Endometrial microvascular endothelial cells (primary cell): Measurements from ENCODE around the gene BPHL. TPM values are rescaled to one million over a fixed set of nuclear protein-coding genes. Genes with fewer than 3 reads are reported as not detected.
"Not testable (repeated sequence)": the region's sequence is repeated elsewhere in the genome, so short reads cannot be mapped to it uniquely, and the experiment has no call there.

Source experiments
- in situ Hi-C: cut with HindIII; loops from 2 replicates; pipeline ENCODE4 v1.10.0; 2017; ENCODE audit warnings: low sequenced_read_pairs, low pct_unique_long_range_greater_than_20kb; ENCODE audit errors: inconsistent ontology term
- total RNA-seq: library from RNA; depleted of rRNA; stranded (reverse); fragments of >200 nt; gene quantifications from one replicate; pipeline ENCODE4 v1.2.3, GENCODE V29; 2015; ENCODE audit errors: inconsistent ontology term

BPHL gene
- total RNA-seq, 1 donor from 2014 or later = 20.0 TPM

DNA sequence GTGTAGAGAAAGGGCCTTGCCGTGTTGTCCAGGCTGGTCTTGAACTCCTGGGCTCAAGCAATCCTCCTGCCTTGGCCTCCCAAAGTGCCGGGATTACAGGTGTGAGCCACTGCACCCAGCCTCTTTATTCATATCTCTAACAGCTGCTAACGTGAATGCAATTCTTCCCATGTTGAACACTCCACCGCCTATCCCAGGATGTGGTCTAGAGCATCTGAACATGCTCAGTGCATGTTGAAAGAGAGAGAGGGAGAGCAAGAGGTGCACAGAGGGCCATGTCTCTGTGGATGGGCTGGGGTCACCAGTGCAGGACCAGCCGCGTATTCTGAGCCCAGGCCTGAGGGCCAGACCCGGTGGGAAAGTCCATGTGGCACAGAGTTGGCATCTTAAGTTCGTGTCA, 26.1 kb downstream of the BPHL start:
- in situ Hi-C loops = no loop called here

DNA sequence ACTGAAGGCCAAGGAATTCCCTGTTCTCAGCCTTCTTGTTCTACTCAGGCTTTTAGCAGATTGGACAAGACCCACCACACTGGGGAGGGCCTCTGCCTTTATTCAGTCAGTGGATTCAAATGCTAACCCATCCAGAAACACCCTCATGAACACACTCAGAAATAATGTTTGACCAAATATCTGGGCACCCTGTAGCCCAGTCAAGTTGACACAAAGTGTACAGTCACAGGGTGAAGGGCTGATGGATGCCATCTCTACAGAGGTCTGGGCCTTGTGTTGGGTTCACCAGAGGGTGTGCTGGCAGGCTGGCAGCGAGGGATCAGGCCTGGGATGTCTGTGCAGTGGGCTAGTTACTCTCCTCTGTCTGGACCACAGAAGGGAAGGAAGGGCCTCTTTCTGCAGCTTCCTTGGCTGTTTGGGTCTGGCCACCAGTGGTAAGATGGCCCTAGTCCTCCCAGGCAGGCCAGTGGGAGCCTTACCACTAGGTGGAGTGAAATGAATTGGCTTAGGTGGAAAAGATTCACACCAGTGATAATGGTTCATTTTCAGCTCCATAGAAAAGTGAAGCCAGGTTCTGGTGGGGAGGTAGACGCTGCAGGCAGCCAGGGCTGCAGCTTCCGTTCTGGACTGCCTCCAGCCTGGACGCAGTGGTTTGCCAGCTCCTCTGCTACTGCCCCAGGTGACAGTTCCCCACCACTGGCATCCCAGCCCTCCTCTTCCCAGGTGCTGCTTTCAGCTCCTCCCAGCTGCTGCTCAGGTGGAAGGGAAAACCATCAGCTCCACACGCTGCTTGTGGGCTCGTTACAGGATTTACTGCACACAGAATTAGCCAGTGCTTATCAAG, 29.6 kb downstream of the BPHL start:
- in situ Hi-C loops = no loop called here

DNA sequence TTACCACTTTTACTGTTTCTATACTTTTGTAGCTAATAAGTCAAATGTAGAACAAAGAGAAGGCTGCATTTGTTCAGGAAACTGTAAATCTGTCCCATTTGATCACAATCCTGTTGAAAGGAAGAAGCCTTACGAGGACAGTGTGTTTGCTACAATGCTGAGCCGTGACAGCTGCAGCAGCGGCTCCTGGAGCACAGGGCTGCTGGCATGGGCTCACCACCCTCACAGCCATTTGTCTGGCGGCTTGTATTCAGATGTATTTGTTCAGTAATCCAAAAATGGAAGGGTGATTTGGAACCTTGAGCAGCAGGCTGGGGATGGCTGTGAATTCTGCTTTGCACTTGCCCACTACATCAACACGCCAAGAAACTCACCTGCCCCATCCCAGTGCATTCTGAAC, 33.2 kb downstream of the BPHL start:
- in situ Hi-C loops = no loop called here

DNA sequence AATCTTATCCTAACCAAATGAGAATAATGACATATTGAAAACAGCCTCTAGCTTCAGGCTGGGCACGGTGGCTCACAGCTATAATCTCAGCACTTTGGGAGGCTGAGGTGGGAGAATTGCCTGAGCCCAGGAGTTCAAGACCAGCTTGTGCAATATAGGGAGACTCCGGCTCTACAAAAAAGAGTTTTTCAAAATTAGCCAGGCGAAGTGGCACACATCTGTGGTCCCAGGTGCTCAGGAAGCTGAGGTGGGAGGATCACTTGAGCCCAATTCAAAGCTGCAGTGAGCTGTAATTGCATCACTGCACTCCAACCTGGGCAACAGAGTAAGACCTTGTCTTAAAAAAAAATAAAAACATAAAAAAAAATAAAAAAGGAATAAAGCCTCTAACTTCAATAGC, 34.2 kb downstream of the BPHL start:
- in situ Hi-C loops = no loop called here

DNA sequence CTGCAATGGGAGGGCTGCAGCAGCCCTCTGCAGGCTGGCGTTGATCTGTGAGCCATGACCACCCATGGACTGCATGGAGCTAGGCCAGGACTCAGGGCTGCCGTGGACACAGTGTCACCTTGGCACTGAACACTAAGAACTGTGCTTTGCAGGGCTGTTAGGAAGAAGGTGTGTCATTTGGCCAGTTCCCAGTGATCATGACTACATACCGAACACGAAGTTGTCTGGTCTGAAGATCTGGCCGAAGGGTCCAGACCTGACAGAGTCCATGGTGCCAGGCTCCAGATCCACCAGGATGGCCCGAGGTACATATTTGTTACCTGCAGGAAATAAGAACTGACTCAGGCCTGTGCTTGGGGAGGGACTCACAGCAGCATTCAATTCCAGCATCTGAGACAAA, 36.9 kb downstream of the BPHL start:
- in situ Hi-C loops = not testable (repeated sequence)

DNA sequence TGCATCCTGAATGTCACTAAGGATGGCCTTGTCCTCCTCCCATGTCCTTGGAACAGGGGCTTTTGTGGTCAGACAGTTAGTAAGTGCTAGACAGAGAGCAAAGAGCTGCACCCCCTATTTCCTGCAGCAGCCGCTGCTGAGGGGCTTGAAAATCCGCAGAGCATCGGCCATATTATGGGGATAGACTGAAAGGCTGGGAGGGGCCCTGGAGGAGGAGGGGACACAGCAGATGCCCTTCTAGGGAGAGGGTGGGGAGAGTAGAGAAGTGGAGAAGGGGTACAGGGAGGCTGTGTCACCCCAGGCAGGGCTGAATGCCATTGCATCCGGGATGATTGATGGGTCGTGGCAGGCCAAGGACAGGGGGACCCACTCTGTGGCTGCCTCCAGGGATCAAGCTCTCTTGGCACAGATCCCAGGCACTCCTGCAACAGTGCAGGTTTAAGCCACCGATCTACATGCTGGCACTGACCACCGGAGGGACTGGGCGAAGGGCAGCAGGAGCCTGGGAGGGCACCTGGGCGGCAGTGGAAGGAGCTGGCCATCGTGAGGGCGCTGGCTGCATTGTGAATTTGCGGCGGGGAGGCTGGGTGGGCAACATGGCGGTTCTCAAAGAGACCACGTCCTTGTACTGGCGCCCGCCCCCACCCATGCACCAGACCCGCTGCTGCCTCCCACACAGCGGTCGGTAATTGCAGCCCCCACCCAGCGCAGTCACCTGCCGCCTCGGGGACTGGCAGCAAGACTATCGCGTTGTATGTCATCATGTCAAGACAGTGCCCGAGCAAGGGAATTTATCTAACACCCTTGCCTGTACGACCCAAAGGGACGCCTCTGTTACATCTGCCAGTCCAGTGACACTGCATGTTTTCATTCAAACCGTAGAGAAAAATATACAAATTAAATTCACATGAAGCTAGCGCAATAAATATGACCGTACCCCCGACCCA, 37.9 kb downstream of the BPHL start:
- in situ Hi-C loops = not testable (repeated sequence)

DNA sequence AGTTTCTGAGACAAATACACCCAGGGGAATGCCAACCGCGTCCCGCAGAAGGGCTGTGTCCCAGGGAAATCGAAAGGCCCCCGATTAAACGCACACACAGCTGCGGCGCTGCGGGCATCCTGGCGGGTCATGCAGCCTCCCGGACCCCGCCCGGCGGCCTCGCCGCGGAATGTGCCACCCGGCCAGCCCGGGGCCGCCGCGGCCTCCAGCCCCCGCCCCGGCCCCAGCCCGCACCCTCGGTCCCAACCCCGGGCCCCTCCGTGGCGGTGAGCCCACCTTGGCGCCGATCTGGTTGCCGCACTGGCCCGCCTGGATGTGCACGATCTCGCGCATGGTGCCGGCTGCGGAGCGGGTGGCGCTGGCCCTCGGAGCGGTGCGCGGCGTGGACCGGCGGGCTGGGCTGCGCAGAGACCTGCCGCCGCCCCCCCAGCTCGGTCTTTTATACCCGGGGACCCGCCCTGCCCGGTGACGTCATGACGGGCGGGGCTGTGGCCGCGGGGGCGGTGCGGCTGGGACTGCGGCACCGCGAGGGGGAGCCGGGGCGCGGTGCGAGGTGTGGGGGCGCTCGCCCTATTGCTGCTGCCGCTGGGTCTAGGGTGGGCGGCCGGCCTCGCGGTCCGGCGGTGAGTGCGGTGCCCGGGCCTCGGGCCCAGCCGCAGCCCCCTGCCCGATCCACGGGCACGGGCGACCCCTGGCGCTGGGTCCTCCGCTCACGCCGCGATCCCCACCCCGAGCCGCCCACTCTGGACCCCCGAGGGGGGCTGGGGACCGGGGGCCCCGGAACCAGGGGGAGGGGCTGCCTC, 38.8 kb downstream of the BPHL start, which contains the start of gene TUBB2A:
TSS of gene TUBB2A (minus strand) at position 414 of the 803 bp plus-strand sequence. CDS start at position 333, 81 bp downstream.
- in situ Hi-C loops = no loop called here

DNA sequence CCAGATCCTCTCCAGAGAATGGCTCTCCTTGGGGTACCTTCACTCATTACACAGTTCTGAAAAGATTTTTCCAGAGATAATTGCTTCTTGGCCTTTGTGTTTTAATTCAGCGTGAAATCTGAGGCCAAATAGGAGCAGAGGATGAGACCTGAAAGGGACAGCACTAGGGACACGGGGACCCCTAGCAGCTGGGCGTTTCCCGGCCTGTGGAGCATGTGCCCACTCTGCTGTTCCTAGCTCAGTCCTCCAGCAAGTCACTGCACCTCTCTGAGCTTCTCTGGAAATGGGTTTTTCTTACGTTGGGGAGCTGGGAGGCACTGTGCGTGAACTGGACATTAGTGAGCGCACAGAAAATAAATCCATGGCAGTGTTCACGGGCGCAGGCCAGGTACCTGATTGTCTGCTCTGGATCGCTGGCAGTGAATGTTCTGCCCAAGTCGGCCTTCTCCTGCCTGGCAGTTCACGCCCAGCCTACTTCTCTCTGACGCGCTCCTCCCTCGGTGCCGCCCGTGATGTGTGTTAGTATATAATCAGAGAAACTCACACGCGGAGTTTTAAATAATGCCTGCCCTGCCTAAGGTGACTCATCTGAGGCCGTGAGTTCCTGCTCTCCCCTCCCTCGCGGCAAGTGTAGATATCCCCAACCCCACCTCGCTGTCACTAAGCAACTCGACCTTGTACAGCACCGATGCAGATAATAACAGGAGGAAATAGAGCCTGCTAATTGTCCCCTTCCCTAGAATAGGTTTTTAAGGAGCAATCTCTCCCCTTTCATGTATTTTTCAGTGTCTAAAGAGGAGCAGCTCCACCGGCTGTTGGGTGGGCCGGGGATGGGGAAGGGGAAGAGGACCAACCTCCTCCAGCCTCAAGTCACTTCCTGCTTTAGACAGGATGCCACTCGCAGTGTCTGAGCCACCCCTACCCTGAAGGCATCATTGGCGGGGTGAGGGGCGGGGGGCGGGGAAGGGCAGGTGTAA, 41.6 kb downstream of the BPHL start:
- in situ Hi-C loops = no loop called here

DNA sequence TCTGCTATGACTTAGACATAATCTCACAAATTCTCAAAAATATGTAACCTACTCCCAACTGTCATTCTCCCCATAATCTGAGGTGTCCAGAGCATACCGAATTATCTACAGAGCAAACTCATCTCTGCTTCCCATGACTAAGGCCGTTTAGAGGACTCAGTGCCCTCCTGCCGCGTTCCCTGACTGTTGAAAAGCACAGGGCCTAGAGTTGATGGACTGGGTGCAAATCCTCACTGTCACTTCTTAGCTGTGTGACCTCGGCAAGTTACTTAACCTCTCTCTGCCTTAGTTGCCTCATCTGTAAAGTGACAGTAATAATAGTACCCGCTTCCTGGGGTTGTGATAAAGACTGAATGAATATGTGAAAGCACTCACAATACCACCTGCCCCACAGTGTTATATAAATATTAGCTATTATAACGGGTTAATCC, 43.6 kb downstream of the BPHL start:
- in situ Hi-C loops = no loop called here

DNA sequence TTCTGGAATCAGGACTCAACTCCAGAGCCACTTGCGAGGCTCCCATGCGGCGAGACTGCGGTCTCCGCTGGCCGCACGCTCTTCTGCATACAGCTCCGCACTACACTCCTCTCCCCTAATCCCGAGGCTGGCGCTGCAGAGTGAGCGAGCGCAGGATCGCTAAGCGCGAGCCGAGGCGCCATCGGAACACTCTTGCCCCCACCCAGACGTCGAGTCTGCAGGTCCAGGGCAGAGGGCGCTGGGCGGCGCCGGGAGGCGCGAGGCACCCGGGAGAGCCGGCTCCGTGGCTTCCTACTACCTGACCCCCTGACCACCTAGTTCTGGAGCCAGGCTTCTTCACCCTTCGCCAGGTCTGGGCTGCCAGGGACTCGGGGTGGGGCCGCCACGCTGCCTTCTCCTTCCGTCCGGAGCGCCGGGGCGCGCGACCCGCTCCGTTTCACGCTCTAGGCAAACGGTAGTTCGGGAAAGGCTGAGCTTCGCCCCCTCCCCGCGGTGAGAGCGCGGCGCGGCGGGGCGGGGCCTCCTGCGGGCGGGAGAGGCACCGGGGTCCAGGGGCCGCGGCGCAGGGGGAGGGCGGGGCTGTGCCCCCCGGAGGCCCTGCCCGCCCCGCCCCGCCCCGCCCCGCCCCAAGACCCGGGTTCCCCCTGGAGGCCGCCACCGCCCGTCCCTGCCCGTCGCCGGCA, 44.2 kb downstream of the BPHL start:
- in situ Hi-C loops = no loop called here

DNA sequence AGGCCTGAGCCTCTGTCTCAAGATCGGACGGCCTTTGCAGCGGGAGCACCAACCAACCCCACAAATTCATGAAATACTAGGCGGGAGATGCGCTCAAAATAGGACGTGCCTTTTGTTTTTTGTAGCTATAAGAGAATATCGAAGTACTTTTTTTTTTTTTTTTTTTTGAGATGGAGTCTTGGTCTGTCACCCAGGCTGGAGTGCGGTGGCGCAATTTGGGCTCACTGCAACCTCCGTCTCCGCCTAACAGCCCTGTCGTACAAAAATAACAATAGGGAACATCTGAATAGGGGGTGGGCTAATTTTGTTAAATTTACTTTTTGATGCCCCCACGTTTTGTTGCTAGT, 44.7 kb downstream of the BPHL start:
- in situ Hi-C loops = no loop called here

DNA sequence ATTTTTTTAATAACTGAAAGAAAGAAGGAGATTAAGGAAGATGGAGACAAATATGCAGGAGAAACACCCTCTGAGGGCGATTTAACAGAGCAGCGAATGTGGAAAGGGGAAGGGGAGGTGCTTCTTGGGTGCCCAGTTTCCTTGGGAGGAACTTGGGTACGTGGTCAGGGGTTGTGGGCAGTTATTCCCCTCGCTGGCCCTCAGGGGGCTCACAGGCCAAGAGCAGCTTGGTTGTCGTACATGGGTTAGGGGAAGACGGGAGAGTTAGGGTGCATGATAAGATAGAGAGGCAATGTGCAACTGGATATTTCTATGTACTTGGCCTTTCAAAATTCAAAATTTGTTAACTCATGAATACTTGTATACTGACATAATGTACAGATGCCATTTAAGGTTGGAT, 45.9 kb downstream of the BPHL start:
- in situ Hi-C loops = no loop called here

DNA sequence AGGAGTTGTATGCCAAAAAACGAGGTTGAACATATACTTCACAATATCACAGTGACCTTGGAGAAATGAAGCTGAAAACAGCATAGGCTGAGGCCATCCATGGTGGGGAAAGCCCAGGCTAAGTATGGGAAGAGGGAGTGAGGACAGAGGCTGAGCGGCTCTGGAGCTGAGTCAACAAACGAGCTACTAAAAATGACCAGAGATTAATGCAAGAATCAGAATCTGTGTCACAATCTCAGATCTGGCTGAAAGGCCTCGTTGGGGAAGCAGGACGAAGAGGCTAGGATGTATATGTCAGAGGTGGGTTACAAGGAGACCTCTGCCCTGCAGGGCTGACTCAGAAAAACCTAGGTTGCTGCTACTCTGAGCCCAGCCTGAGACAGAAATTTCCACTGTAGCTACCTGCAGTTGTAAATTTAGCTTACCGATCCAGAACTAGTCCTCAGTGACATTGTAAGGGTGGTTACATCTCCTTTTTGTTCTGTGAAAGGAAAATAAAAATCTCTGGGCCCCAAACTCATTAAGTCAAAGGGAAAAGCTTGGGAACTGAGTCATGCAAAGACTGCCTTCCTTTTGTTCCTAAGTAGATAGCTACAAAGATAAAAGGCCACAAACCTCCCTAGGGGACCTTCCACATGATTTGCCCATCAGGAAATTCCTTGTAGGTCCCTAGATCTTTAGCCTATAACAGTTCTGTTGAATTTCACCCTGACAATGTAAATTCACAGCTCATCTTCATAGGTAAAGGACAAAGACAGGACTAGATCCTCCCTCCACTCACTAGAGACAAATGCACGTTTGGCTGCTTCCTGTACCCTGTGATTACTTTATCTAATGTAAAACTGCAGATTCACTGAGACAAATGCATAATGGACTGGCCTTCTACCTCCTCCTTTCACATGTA, 47.4 kb downstream of the BPHL start:
- in situ Hi-C loops = no loop called here

DNA sequence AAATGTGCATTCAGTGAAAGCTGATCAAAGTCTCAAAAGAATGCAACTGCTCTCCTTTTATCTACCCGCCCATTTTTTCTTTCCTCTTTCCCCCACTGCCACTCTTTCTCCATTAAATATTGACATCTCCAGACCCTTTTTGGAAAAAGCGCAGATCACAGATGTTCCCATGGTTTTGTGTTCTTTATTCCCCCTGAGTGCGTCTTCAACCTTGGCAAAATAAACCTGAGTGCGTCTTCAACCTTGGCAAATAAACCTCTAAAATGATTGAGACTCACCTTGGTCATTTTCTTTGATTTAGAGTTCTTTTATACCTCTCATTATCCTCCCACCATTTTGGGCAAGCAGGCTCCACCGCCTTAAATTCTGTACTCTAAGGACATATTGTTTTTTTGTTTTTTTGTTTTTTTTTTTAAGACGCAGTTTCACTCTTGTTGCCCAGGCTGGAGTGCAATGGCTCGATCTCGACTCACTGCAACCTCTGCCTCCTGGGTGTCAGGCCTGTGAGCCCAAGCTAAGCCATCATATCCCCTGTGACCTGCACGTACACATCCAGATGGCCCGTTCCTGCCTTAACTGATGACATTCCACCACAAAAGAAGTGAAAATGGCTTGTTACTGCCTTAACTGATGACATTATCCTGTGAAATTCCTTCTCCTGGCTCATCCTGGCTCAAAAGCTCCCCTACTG, 48.2 kb downstream of the BPHL start:
- in situ Hi-C loops = not testable (repeated sequence)

DNA sequence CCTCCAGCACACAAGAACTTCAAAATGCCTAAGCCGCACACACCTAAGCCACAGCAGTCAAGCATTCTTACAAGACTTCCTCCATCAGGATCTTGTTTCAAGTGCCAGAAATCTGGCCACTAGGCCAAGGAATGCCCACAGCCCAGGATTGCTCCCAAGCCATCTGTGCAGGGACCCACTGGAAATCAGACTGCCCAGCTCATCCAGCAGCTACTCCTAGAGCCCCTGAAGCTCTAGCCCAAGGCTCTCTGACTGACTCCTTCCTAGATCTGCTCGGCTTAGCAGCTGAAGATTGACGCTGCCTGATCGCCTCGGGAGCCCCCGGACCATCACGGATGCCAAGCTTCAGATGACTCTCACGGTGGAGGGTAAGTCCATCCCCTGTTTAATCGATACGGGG, 49.5 kb downstream of the BPHL start:
- in situ Hi-C loops = not testable (repeated sequence)

DNA sequence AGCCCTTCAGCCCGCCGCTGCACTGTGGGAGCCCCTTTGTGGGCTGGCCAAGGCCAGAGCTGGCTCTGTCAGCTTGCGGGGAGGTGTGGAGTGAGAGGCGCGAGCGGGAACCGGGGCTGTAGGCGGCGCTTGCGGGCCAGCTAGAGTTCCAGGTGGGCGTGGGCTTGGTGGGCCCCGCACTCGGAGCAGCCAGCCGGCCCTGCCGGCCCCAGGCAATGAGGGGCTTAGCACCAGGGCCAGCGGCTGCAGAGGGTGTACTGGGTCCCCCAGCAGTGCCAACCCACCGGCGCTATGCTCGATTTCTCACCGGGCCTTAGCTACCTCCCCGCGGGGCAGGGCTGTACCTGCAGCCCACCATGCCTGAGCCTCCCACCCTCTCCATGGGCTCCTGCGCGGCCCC, 52.2 kb downstream of the BPHL start:
- in situ Hi-C loops = not testable (repeated sequence)
